ENCODE data around the gene EHD4.

Gene EHD4

GRCh38 chr15:41921639-41922038, 50.7 kb downstream of the EHD4 start:
- TF ChIP-seq CTCF (conservative IDR thresholded peaks at IDR 0.05; ENCODE audit: low read depth, low read length): no peak
- Histone ChIP-seq H3K4me1 (ENCODE audit: low read depth, poor library complexity, severe bottlenecking) (no peaks in the 10 kb centered on the region), H3K27me3 (ENCODE audit: insufficient read depth, low read depth) (no peaks in the 10 kb centered on the region), H3K79me2 (ENCODE audit: insufficient read depth, low read depth) (no peaks in the 10 kb centered on the region), H2AFZ (ENCODE audit: low read depth) (no peak overlapping the region), H3K4me2 (no peak overlapping the region), H3K4me3 (IDR thresholded peaks at IDR 0.05; ENCODE audit: insufficient read depth, low read depth, low read length) (no peak overlapping the region), H4K20me1 (ENCODE audit: insufficient read depth) (no peaks in the 10 kb centered on the region), H3K27ac (no peak overlapping the region), H3K36me3 (ENCODE audit: insufficient read depth) (no peaks in the 10 kb centered on the region), H3K9ac (no peak overlapping the region)

GRCh38 chr15:41921167-41921566, 51.2 kb downstream of the EHD4 start:
- Histone ChIP-seq H3K27ac (no peak overlapping the region), H3K4me1 (ENCODE audit: low read depth, poor library complexity, severe bottlenecking) (no peaks in the 10 kb centered on the region), H3K4me2 (no peak overlapping the region)

GRCh38 chr15:41919954-41920538, 52.3 kb downstream of the EHD4 start:
- H3K27ac ChIP-seq: no peak overlapping the region
- no peak for TF ChIP-seq CTCF (conservative IDR thresholded peaks at IDR 0.05; ENCODE audit: low read depth, low read length)
- H4K20me1 ChIP-seq (ENCODE audit: insufficient read depth): no peaks in the 10 kb centered on the region
- no peaks in the 10 kb centered on the region for H3K79me2 ChIP-seq (ENCODE audit: insufficient read depth, low read depth)
- no peak overlapping the region for H3K4me2 ChIP-seq
- H3K9ac ChIP-seq: no peak overlapping the region
- no peaks in the 10 kb centered on the region for H3K4me1 ChIP-seq (ENCODE audit: low read depth, poor library complexity, severe bottlenecking)
- H3K27me3 ChIP-seq (ENCODE audit: insufficient read depth, low read depth): no peaks in the 10 kb centered on the region
- no peaks in the 10 kb centered on the region for H3K36me3 ChIP-seq (ENCODE audit: insufficient read depth)
- no peak overlapping the region for H2AFZ ChIP-seq (ENCODE audit: low read depth)
- no peak overlapping the region for H3K4me3 ChIP-seq (IDR thresholded peaks at IDR 0.05; ENCODE audit: insufficient read depth, low read depth, low read length)

More at GRCh38 chr15:41921167-41921566, 51.2 kb downstream of the EHD4 start:
- Histone ChIP-seq H3K9ac (no peak overlapping the region), H3K79me2 (ENCODE audit: insufficient read depth, low read depth) (no peaks in the 10 kb centered on the region), H3K27me3 (ENCODE audit: insufficient read depth, low read depth) (no peaks in the 10 kb centered on the region), H3K36me3 (ENCODE audit: insufficient read depth) (no peaks in the 10 kb centered on the region), H3K4me3 (IDR thresholded peaks at IDR 0.05; ENCODE audit: insufficient read depth, low read depth, low read length) (no peak overlapping the region), H4K20me1 (ENCODE audit: insufficient read depth) (no peaks in the 10 kb centered on the region), H2AFZ (ENCODE audit: low read depth) (no peak overlapping the region)
- TF ChIP-seq CTCF (conservative IDR thresholded peaks at IDR 0.05; ENCODE audit: low read depth, low read length): no peak

- no peaks in the 10 kb centered on the region for H4K20me1 ChIP-seq (ENCODE audit: insufficient read depth)
- no peak overlapping the region for H3K4me2 ChIP-seq
- H3K4me3 ChIP-seq (IDR thresholded peaks at IDR 0.05; ENCODE audit: insufficient read depth, low read depth, low read length): no peak overlapping the region
- no peak for TF ChIP-seq CTCF (conservative IDR thresholded peaks at IDR 0.05; ENCODE audit: low read depth, low read length)
- H3K36me3 ChIP-seq (ENCODE audit: insufficient read depth): no peaks in the 10 kb centered on the region
- no peaks in the 10 kb centered on the region for H3K79me2 ChIP-seq (ENCODE audit: insufficient read depth, low read depth)
- no peak overlapping the region for H3K27ac ChIP-seq
- no peak overlapping the region for H3K9ac ChIP-seq
- no peaks in the 10 kb centered on the region for H3K27me3 ChIP-seq (ENCODE audit: insufficient read depth, low read depth)
- H2AFZ ChIP-seq (ENCODE audit: low read depth): no peak overlapping the region
- H3K4me1 ChIP-seq (ENCODE audit: low read depth, poor library complexity, severe bottlenecking): no peaks in the 10 kb centered on the region
Observed at GRCh38 chr15:41919201-41919820, 53.0 kb downstream of the EHD4 start.

All from KMS-11 (cell line).